ENCODE data around the gene CFAP100. TPM values are rescaled to one million over a fixed set of nuclear protein-coding genes. Genes with fewer than 3 reads are reported as not detected.

The CFAP100 gene
- total RNA-seq, 1 experiment from 2014 or later, result not detected

DNA sequence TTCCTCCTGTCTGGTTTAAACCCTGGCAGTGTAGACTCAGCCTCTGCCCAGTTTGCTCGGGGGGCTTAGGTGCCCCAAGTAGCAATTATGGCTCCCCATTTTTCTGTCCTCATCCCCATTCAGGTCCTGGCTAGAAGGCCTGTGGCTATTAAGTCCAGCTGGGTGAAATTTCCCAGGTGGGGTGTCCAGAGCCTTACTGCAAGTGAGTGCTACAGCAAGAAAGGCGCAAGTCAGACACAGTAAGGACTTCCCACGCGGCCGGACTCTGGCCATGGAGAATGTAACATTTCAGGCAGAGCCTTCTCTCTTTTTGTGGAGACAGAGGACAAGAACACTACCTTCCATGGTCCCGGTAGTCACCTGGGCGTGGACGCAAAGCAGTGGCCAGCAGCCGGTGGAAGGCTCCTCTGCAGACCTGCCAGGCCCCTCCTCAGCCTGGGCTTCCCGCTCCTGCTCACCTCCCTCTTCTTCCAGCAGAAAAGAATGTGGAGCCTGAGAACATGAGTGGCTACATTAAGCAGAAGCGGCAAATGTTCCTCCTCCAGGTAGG is 23.3 kb downstream of the CFAP100 start:
- Histone ChIP-seq H3K27ac (ENCODE audit: low read depth, low read length) (no peak overlapping the region), H3K9me2 (ENCODE audit: insufficient read depth) (no peaks in the 10 kb centered on the region), H3K4me1 (ENCODE audit: control insufficient read depth in 1 of 2, insufficient read depth in 2 of 2, low read length in 2 of 2) (peaks cover 10 to 19% of the 10 kb centered on the region in 2 experiments; a peak in 3 of 4 replicates), H3K9ac (ENCODE audit: low read length) (no peak overlapping the region), H3K27me3 (ENCODE audit: insufficient read depth, low read length) (no peaks in the 10 kb centered on the region), H4K20me1 (ENCODE audit: insufficient read depth) (no peaks in the 10 kb centered on the region), H3K9me3 (ENCODE audit: control insufficient read depth in 1 of 2, insufficient read depth in 1 of 2, low read depth in 1 of 2, low read length in 2 of 2) (no peaks in the 10 kb centered on the region), H3K36me3 (ENCODE audit: control insufficient read depth in 1 of 2, insufficient read depth in 2 of 2, low read length in 2 of 2) (no peaks in the 10 kb centered on the region), H3K79me2 (ENCODE audit: insufficient read depth, low read length) (no peaks in the 10 kb centered on the region), H2AFZ (ENCODE audit: low read depth, low read length, poor library complexity, severe bottlenecking) (no peak overlapping the region), H3K4me2 (ENCODE audit: low read length) (no peak overlapping the region), H3K4me3 (replicated peaks in 1 of 2; ENCODE audit: low read depth in 1 of 2, low read length in 2 of 2) (no peak overlapping the region)
- TF ChIP-seq YY1 (IDR thresholded peaks at IDR 0.05; ENCODE audit: extremely low read depth, insufficient replicate concordance, low read depth, low read length) (no peak), EZH2phosphoT487 (IDR thresholded peaks at IDR 0.05; ENCODE audit: borderline replicate concordance) (no peak), POLR2AphosphoS5 (IDR thresholded peaks at IDR 0.05; ENCODE audit: low read depth, low read length) (no peak), ZFX (IDR thresholded peaks at IDR 0.05) (no peak), RAD21 (IDR thresholded peaks at IDR 0.05; ENCODE audit: low read depth) (no peak), POLR2A (IDR thresholded peaks at IDR 0.05; ENCODE audit: borderline replicate concordance, extremely low read depth, insufficient read depth, insufficient read length) (no peak), ELF1 (IDR thresholded peaks at IDR 0.05; ENCODE audit: borderline replicate concordance, low read depth) (no peak), SP1 (IDR thresholded peaks at IDR 0.05; ENCODE audit: low read depth) (no peak), JUND (IDR thresholded peaks at IDR 0.05) (no peak), ZNF274 (IDR thresholded peaks at IDR 0.05; ENCODE audit: low read depth, low read length) (no peak), CEBPB (IDR thresholded peaks at IDR 0.05; ENCODE audit: low read depth) (no peak), SIN3A (IDR thresholded peaks at IDR 0.05; ENCODE audit: low read depth) (no peak), TCF7L2 (IDR thresholded peaks at IDR 0.05; ENCODE audit: borderline replicate concordance, extremely low read depth, insufficient read depth, insufficient read length) (no peak)
- TF ChIP-seq, protein P1, sequence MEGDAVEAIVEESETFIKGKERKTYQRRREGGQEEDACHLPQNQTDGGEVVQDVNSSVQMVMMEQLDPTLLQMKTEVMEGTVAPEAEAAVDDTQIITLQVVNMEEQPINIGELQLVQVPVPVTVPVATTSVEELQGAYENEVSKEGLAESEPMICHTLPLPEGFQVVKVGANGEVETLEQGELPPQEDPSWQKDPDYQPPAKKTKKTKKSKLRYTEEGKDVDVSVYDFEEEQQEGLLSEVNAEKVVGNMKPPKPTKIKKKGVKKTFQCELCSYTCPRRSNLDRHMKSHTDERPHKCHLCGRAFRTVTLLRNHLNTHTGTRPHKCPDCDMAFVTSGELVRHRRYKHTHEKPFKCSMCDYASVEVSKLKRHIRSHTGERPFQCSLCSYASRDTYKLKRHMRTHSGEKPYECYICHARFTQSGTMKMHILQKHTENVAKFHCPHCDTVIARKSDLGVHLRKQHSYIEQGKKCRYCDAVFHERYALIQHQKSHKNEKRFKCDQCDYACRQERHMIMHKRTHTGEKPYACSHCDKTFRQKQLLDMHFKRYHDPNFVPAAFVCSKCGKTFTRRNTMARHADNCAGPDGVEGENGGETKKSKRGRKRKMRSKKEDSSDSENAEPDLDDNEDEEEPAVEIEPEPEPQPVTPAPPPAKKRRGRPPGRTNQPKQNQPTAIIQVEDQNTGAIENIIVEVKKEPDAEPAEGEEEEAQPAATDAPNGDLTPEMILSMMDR (IDR thresholded peaks at IDR 0.05 in 2 of 3, conservative IDR thresholded peaks at IDR 0.05 in 1 of 3; ENCODE audit: borderline replicate concordance in 1 of 3, insufficient read depth in 1 of 3, low read depth in 2 of 3, low read length in 2 of 3), result no peak
- TF ChIP-seq, protein P2, sequence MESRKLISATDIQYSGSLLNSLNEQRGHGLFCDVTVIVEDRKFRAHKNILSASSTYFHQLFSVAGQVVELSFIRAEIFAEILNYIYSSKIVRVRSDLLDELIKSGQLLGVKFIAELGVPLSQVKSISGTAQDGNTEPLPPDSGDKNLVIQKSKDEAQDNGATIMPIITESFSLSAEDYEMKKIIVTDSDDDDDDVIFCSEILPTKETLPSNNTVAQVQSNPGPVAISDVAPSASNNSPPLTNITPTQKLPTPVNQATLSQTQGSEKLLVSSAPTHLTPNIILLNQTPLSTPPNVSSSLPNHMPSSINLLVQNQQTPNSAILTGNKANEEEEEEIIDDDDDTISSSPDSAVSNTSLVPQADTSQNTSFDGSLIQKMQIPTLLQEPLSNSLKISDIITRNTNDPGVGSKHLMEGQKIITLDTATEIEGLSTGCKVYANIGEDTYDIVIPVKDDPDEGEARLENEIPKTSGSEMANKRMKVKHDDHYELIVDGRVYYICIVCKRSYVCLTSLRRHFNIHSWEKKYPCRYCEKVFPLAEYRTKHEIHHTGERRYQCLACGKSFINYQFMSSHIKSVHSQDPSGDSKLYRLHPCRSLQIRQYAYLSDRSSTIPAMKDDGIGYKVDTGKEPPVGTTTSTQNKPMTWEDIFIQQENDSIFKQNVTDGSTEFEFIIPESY (IDR thresholded peaks at IDR 0.05; ENCODE audit: extremely low read depth, insufficient replicate concordance, low read length), result no peak
- TF ChIP-seq, protein P3, sequence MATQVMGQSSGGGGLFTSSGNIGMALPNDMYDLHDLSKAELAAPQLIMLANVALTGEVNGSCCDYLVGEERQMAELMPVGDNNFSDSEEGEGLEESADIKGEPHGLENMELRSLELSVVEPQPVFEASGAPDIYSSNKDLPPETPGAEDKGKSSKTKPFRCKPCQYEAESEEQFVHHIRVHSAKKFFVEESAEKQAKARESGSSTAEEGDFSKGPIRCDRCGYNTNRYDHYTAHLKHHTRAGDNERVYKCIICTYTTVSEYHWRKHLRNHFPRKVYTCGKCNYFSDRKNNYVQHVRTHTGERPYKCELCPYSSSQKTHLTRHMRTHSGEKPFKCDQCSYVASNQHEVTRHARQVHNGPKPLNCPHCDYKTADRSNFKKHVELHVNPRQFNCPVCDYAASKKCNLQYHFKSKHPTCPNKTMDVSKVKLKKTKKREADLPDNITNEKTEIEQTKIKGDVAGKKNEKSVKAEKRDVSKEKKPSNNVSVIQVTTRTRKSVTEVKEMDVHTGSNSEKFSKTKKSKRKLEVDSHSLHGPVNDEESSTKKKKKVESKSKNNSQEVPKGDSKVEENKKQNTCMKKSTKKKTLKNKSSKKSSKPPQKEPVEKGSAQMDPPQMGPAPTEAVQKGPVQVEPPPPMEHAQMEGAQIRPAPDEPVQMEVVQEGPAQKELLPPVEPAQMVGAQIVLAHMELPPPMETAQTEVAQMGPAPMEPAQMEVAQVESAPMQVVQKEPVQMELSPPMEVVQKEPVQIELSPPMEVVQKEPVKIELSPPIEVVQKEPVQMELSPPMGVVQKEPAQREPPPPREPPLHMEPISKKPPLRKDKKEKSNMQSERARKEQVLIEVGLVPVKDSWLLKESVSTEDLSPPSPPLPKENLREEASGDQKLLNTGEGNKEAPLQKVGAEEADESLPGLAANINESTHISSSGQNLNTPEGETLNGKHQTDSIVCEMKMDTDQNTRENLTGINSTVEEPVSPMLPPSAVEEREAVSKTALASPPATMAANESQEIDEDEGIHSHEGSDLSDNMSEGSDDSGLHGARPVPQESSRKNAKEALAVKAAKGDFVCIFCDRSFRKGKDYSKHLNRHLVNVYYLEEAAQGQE (IDR thresholded peaks at IDR 0.05; ENCODE audit: low read depth), result no peak
- intact Hi-C loops (cut with micrococcal nuclease), result no loop called here
- no peak for ATAC-seq
- ChIA-PET POLR2A (no interaction called here), RAD21 (ENCODE audit: low non-redundant PET in 1 of 2, low total read pairs in 2 of 2, uncharacterized antibody in 2 of 2, unreplicated experiment in 2 of 2) (no interaction called here), CTCF (no interaction called here)
- BruUV-seq (replicated peaks), result no TSS peak
- DNase-seq (ENCODE audit: low read depth, low spot score), result no peak
